HepG2 (cell line): ENCODE results near the gene INHBB. TPM values are rescaled to one million over a fixed set of nuclear protein-coding genes. Genes with fewer than 3 reads are reported as not detected.

Source experiments
- ARID4A ChIP-seq: sonication (generic); formaldehyde crosslinking; IDR thresholded peaks from 2 replicates; pipeline ENCODE4 v1.5.0; 2020; ENCODE audit warnings: mild to moderate bottlenecking, missing genetic modification reagents, borderline replicate concordance
- CBX5 ChIP-seq: sonication (generic); formaldehyde crosslinking; IDR thresholded peaks from 2 replicates; pipeline ENCODE4 v1.4.0; 2020; ENCODE audit warnings: missing genetic modification reagents, borderline replicate concordance
- EED ChIP-seq: sonication (generic); formaldehyde crosslinking; IDR thresholded peaks from 2 replicates; pipeline ENCODE4 v1.5.0; 2020; ENCODE audit warnings: mild to moderate bottlenecking, missing genetic modification reagents
- FOXJ3 ChIP-seq: sonication (generic); formaldehyde crosslinking; IDR thresholded peaks from 2 replicates; pipeline ENCODE4 v1.4.0; 2020; ENCODE audit warnings: missing genetic modification reagents, mild to moderate bottlenecking, borderline replicate concordance
- HMG20A ChIP-seq: IDR thresholded peaks from 2 replicates; pipeline ENCODE4 v1.6.1; 2016; ENCODE audit warnings: borderline replicate concordance
- JUND ChIP-seq: sonication (generic); formaldehyde crosslinking; IDR thresholded peaks from 2 replicates; pipeline ENCODE4 v1.8.0; 2022; ENCODE audit warnings: mild to moderate bottlenecking, missing genetic modification reagents
- KDM5B ChIP-seq: sonication (generic); formaldehyde crosslinking; IDR thresholded peaks from 2 replicates; pipeline ENCODE4 v1.4.0; 2020; ENCODE audit warnings: missing genetic modification reagents, mild to moderate bottlenecking, borderline replicate concordance
- MED1 ChIP-seq: sonication (generic); formaldehyde crosslinking; IDR thresholded peaks from 2 replicates; pipeline ENCODE4 v1.4.0; 2020; ENCODE audit warnings: missing genetic modification reagents
- POLR2A ChIP-seq, 2 experiments: IDR thresholded peaks; 2 replicates each; pipeline ENCODE4 v1.6.1; 2011; ENCODE audit warnings: low read depth in 2 of 2, low read length in 2 of 2, mild to moderate bottlenecking in 1 of 2, moderate library complexity in 1 of 2; ENCODE audit not compliant: insufficient read depth in 1 of 2
- U2AF2 ChIP-seq: fragments of 200-400 bp; formaldehyde crosslinking; IDR thresholded peaks from 2 replicates; pipeline ENCODE4 v1.6.1; 2017; ENCODE audit warnings: low read depth, mild to moderate bottlenecking, low read length
- ZNF253 ChIP-seq: sonication (generic); formaldehyde crosslinking; IDR thresholded peaks from 2 replicates; pipeline ENCODE4 v1.8.0; 2022; ENCODE audit warnings: mild to moderate bottlenecking, missing genetic modification reagents, borderline replicate concordance
- ZNF318 ChIP-seq: sonication (generic); formaldehyde crosslinking; IDR thresholded peaks from 2 replicates; pipeline ENCODE4 v1.4.0; 2020; ENCODE audit warnings: mild to moderate bottlenecking, missing genetic modification reagents
- ZNF563 ChIP-seq: sonication (generic); formaldehyde crosslinking; IDR thresholded peaks from 2 replicates; pipeline ENCODE4 v1.8.0; 2022; ENCODE audit warnings: mild to moderate bottlenecking, moderate library complexity, missing genetic modification reagents
- ZNF800 ChIP-seq: sonication (generic); formaldehyde crosslinking; IDR thresholded peaks from 2 replicates; pipeline ENCODE4 v1.4.0; 2020; ENCODE audit warnings: missing genetic modification reagents
- polyA plus RNA-seq, 8 experiments: library from polyadenylated mRNA; depleted of rRNA in 3 of 8; stranded (reverse) in 7 of 8; unstranded in 1 of 8; fragments of >200 nt; fragmentation: Illumina TruSeq in 4 of 8; extraction: Trizol in 4 of 8; gene quantifications; 2 replicates each; pipeline versions ENCODE4 v1.2.1 to v1.2.3, GENCODE V29; 2011 to 2016; ENCODE audit warnings: low read depth in 4 of 8, missing spikeins in 1 of 8, mixed read lengths in 1 of 8; ENCODE audit not compliant: insufficient read depth in 1 of 8
- total RNA-seq, 5 experiments: library from RNA; depleted of rRNA; stranded (reverse); fragments of >200 nt; fragmentation: Illumina TruSeq; extraction: Trizol; gene quantifications; 2 replicates each; pipeline ENCODE4 v1.2.3, GENCODE V29; 2016; ENCODE audit warnings: low read depth in 1 of 5

The INHBB gene
- total and polyA plus RNA-seq, 2 of the 13 experiments (the other 11 are each of a cell fraction or from before 2014, with no cell fraction given), result 0.20 to 1.7 TPM

GRCh38 chr2:120398996-120399888 lies 53.3 kb downstream of the INHBB start (continued):
- TF ChIP-seq ZNF800 (CRISPR knock-in tag) (peak; percentile 84), ZNF253 (CRISPR knock-in tag) (no peak), JUND (CRISPR knock-in tag) (peak; percentile 48; the same call in 1 of the 2 replicates), EED (no peak), ARID4A (CRISPR knock-in tag) (no peak), KDM5B (CRISPR knock-in tag) (peak; percentile 82; the same call in 1 of the 2 replicates), MED1 (CRISPR knock-in tag) (peak; percentile 85), POLR2A (IDR thresholded peaks at IDR 0.05; ENCODE audit: insufficient read depth in 1 of 2, low read depth in 2 of 2, low read length in 2 of 2) (no peak), HMG20A (CRISPR knock-in tag) (0 out of 2 replicates have a peak, but pooled peaks have one; percentile 82), CBX5 (CRISPR knock-in tag) (peak; percentile 89; the same call in 1 of the 2 replicates), ZNF318 (CRISPR knock-in tag) (no peak; the same call in 1 of the 2 replicates), FOXJ3 (peak; percentile 67), ZNF563 (no peak; the same call in 1 of the 2 replicates), U2AF2 (no peak)
